Hematopoietic multipotent progenitor cell treated with erythropoietin and hydrocortisone succinate and interleukin-3 and kit ligand, for 4 days (in vitro differentiated cells): ENCODE measurements around the gene MTG2.

Experiments used
- DNase-seq: peaks from one replicate; pipeline ENCODE4 v3.0.0-alpha.2; 2015

Gene MTG2

GRCh38 chr20:62208061-62208794, 25.4 kb downstream of the MTG2 start:
- no peak for DNase-seq

- DNase-seq: no peak
These were observed 26.2 kb downstream of the MTG2 start for GRCh38 chr20:62208795-62209755.

- no peak for DNase-seq
These were observed 27.1 kb downstream of the MTG2 start for GRCh38 chr20:62209850-62210495.

GRCh38 chr20:62210496-62210855, 27.6 kb downstream of the MTG2 start:
- DNase-seq: no peak

- DNase-seq: no peak
These were observed 28.4 kb downstream of the MTG2 start for GRCh38 chr20:62211216-62211615.

- DNase-seq: no peak
These were observed 29.0 kb downstream of the MTG2 start for GRCh38 chr20:62211769-62212288.

GRCh38 chr20:62212299-62212698, 29.5 kb downstream of the MTG2 start:
- DNase-seq: no peak

- no peak for DNase-seq
These were observed 31.2 kb downstream of the MTG2 start for GRCh38 chr20:62214067-62214466.

GRCh38 chr20:62215020-62215990, 32.5 kb downstream of the MTG2 start:
- no peak for DNase-seq

- DNase-seq: no peak
These were observed 33.3 kb downstream of the MTG2 start for GRCh38 chr20:62215991-62216635.

- DNase-seq: no peak
These were observed 34.1 kb downstream of the MTG2 start for GRCh38 chr20:62216636-62217566.

- no peak for DNase-seq
These were observed 35.3 kb downstream of the MTG2 start for GRCh38 chr20:62217913-62218773.

- DNase-seq: no peak
These were observed 36.5 kb downstream of the MTG2 start for GRCh38 chr20:62219101-62219991.

GRCh38 chr20:62219992-62220665, 37.3 kb downstream of the MTG2 start, which contains the start of gene HRH3:
TSS of gene HRH3 (minus strand) at chr20:62220278. CDS start at chr20:62219970, 308 bp downstream.
- peak; percentile 72 for DNase-seq

GRCh38 chr20:62220666-62221568, 38.1 kb downstream of the MTG2 start:
- no peak for DNase-seq

GRCh38 chr20:62222266-62222850, 39.5 kb downstream of the MTG2 start:
- DNase-seq: no peak
